Tibial nerve (tissue), 4 donors: ENCODE measurements around the gene ALB. TPM values are rescaled to one million over a fixed set of nuclear protein-coding genes. Genes with fewer than 3 reads are reported as not detected.

Source experiments
- DNase-seq, 2 donors: peaks; one replicate each; pipeline ENCODE4 v3.0.0-alpha.2; 2019; ENCODE audit warnings: low spot score in 2 of 2
- H3K27ac ChIP-seq, 4 donors: fragments of 200-600 bp; sonication (generic) in 3 of 4; one replicate each; pipeline ENCODE4 v1.5.1; 2017 to 2019; ENCODE audit warnings: mild to moderate bottlenecking in 1 of 4
- H3K27me3 ChIP-seq, 2 donors: fragments of 200-600 bp; sonication (generic) in 1 of 2; one replicate each; pipeline versions ENCODE4 v1.5.1 to v1.6.0; 2017 to 2019
- H3K36me3 ChIP-seq, 3 donors: fragments of 200-600 bp; sonication (generic); one replicate each; pipeline ENCODE4 v1.5.1; 2018 to 2019
- H3K4me1 ChIP-seq, 4 donors: fragments of 200-600 bp; sonication (generic) in 3 of 4; one replicate each; pipeline ENCODE4 v1.5.1; 2017 to 2019
- H3K4me3 ChIP-seq, 4 donors: fragments of 200-600 bp; sonication (generic) in 3 of 4; one replicate each; pipeline ENCODE4 v1.5.1; 2017 to 2019; ENCODE audit warnings: mild to moderate bottlenecking in 1 of 4, moderate library complexity in 1 of 4
- H3K9me3 ChIP-seq, 4 donors: fragments of 200-600 bp; sonication (generic) in 3 of 4; one replicate each; pipeline ENCODE4 v1.5.1; 2017 to 2019
- CTCF ChIP-seq, 5 experiments: fragments of 200-600 bp in 3 of 5; fragments of 450-650 bp in 2 of 5; sonication (generic) in 3 of 5; IDR thresholded peaks; one replicate each; pipeline ENCODE4 v1.5.1; 2016 to 2019; ENCODE audit warnings: antibody characterized with exemption in 5 of 5, mild to moderate bottlenecking in 3 of 5, moderate library complexity in 2 of 5
- EP300 ChIP-seq, 2 donors: sonication (generic); formaldehyde crosslinking; IDR thresholded peaks; one replicate each; pipeline ENCODE4 v1.6.1; 2017; ENCODE audit warnings: antibody characterized with exemption in 2 of 2, mild to moderate bottlenecking in 1 of 2
- POLR2A ChIP-seq, 2 donors: fragments of 450-650 bp; IDR thresholded peaks; one replicate each; pipeline ENCODE4 v1.6.1; 2017; ENCODE audit warnings: antibody characterized with exemption in 2 of 2, mild to moderate bottlenecking in 2 of 2, moderate library complexity in 2 of 2
- WGBS, 2 donors: methylation state at CpG; one replicate each; pipeline ENCODE4 v1.1.5; 2018; 5-methylcytosine and 5-hydroxymethylcytosine counted together
- total RNA-seq, 4 donors: library from RNA; depleted of rRNA; stranded (reverse); fragments of >200 nt; gene quantifications; one replicate each; pipeline ENCODE4 v1.1.0, GENCODE V29; 2016

ALB gene
- total RNA-seq, 4 donors from 2014 or later, result 1.7 to 2.4 (median 2.4) TPM; not detected in 1

GRCh38 chr4:73419106-73420038 is 15.3 kb downstream of the ALB start:
- WGBS, 2 donors, result 57 to 58% methylated on average over 7 of the region's 7 CpGs

GRCh38 chr4:73420615-73421014 is 16.5 kb downstream of the ALB start:
- no peaks in the 10 kb centered on the region for H3K9me3 ChIP-seq
- H3K4me1 ChIP-seq, result no peaks in the 10 kb centered on the region
- no peaks in the 10 kb centered on the region for H3K36me3 ChIP-seq
- 75 to 76% methylated on average over 2 of the region's 2 CpGs for WGBS, 2 donors
- H3K27ac ChIP-seq, result no peak overlapping the region
- no peak for DNase-seq
- H3K27me3 ChIP-seq, result no peaks in the 10 kb centered on the region
- no peak overlapping the region for H3K4me3 ChIP-seq
- TF ChIP-seq CTCF (IDR thresholded peaks at IDR 0.05) (no peak), EP300 (IDR thresholded peaks at IDR 0.05) (no peak), POLR2A (IDR thresholded peaks at IDR 0.05) (no peak)

More at GRCh38 chr4:73419106-73420038, 15.3 kb downstream of the ALB start:
- Histone ChIP-seq H3K4me3 (no peak overlapping the region), H3K36me3 (no peaks in the 10 kb centered on the region), H3K4me1 (no peaks in the 10 kb centered on the region), H3K27me3 (no peaks in the 10 kb centered on the region), H3K9me3 (no peaks in the 10 kb centered on the region), H3K27ac (no peak overlapping the region)
- TF ChIP-seq EP300 (IDR thresholded peaks at IDR 0.05), result no peak
- TF ChIP-seq CTCF (IDR thresholded peaks at IDR 0.05), result no peak
- TF ChIP-seq POLR2A (IDR thresholded peaks at IDR 0.05), result no peak
- no peak for DNase-seq

GRCh38 chr4:73421708-73422457 is 17.8 kb downstream of the ALB start:
- Histone ChIP-seq H3K36me3 (no peaks in the 10 kb centered on the region), H3K27ac (no peak overlapping the region), H3K4me3 (no peak overlapping the region), H3K4me1 (no peaks in the 10 kb centered on the region), H3K9me3 (no peaks in the 10 kb centered on the region), H3K27me3 (no peaks in the 10 kb centered on the region)
- no peak for TF ChIP-seq CTCF (IDR thresholded peaks at IDR 0.05)
- DNase-seq, result no peak

- WGBS, 2 donors, result 68% methylated on average over 4 of the region's 4 CpGs
- TF ChIP-seq CTCF (IDR thresholded peaks at IDR 0.05) (no peak), POLR2A (IDR thresholded peaks at IDR 0.05) (no peak), EP300 (IDR thresholded peaks at IDR 0.05) (no peak)
- DNase-seq, result no peak
Measured at GRCh38 chr4:73422458-73422752, 18.3 kb downstream of the ALB start.

GRCh38 chr4:73423184-73423583 is 19.1 kb downstream of the ALB start:
- Histone ChIP-seq H3K27me3 (no peaks in the 10 kb centered on the region), H3K36me3 (no peaks in the 10 kb centered on the region), H3K27ac (no peak overlapping the region), H3K9me3 (no peaks in the 10 kb centered on the region), H3K4me1 (no peaks in the 10 kb centered on the region), H3K4me3 (no peak overlapping the region)
- TF ChIP-seq CTCF (IDR thresholded peaks at IDR 0.05) (no peak), POLR2A (IDR thresholded peaks at IDR 0.05) (no peak), EP300 (IDR thresholded peaks at IDR 0.05) (no peak)
- DNase-seq, result no peak

More at GRCh38 chr4:73422458-73422752, 18.3 kb downstream of the ALB start:
- H3K27me3 ChIP-seq, result no peaks in the 10 kb centered on the region
- no peaks in the 10 kb centered on the region for H3K9me3 ChIP-seq
- H3K36me3 ChIP-seq, result no peaks in the 10 kb centered on the region
- no peak overlapping the region for H3K4me3 ChIP-seq
- H3K27ac ChIP-seq, result no peak overlapping the region
- H3K4me1 ChIP-seq, result no peaks in the 10 kb centered on the region
